GM21619 (cell line): Measurements from ENCODE around the gene ITIH6.

ENCODE experiments used
- ATAC-seq: cut with Tn5 transposase; IDR thresholded peaks from one replicate; pipeline ENCODE4 v1.9.1; 2021; ENCODE audit not compliant: unreplicated experiment

ITIH6 gene

GRCh38 chrX:54715621-54716020 is 82.4 kb downstream of the ITIH6 start:
- ATAC-seq: no peak

GRCh38 chrX:54714424-54714823 is 83.6 kb downstream of the ITIH6 start:
- no peak for ATAC-seq

GRCh38 chrX:54711735-54712134 is 86.3 kb downstream of the ITIH6 start:
- ATAC-seq: no peak

DNA sequence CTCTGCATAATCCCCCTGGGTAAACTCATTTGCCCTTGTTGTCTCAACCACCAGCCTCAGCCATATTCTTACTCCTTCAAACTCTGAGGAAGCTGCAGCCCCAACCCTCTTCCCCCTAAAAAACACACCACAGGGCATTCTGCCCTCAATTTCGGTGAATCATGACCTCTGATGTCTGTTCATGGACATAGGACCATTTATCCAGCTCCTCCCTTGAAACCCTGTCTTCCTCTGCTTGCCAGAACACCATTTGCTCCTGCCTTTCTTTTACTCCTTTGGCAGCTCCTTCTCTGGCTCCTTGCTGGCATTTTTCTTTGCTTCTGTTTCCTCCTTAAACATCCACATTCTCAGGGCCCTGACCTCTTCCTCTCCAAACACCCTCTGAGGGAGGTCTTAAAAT is 87.1 kb downstream of the ITIH6 start:
- ATAC-seq: no peak

DNA sequence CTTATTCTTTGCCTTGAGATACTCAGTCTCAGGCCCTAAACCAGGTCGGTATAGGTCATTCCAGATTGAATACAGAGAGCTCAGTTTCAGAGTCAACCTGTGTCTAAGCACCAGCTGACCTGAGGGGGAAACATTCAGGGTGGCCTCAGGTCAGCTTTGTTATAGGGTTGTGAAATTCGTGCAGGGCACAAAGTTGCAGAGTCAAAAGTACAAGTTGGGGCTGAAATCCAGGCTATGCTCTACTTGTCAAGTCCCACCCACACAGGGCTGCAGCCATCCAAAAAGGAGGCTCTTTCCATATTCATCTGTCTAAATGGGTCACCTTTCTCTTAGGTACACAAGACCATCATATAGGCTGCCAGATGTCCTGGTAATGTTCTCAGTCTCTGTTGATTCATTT is 89.7 kb downstream of the ITIH6 start:
- ATAC-seq: no peak
